Panc1 (cell line): ENCODE results near the gene SLIT1. TPM values are rescaled to one million over a fixed set of nuclear protein-coding genes. Genes with fewer than 3 reads are reported as not detected.

ENCODE experiments used
- ATAC-seq: fragments of 200-7000 bp; cut with Tn5 transposase; 2 replicates; pipeline ENCODE4 v1.9.1; 2020; ENCODE audit warnings: mild to moderate bottlenecking, moderate library complexity
- BruUV-seq: library from RNA; stranded (reverse); fragments of 400-500 nt; replicated peaks from 2 replicates; lab custom pipeline; 2021; lab: Mats Ljungman, UMichigan
- CTCF ChIA-PET: fragments of 300-600 bp; sonication (Branson Sonifier 250); formaldehyde crosslinking; loops from one replicate; lab custom pipeline; 2022; ENCODE audit warnings: antibody characterized with exemption; lab: Charles Lee
- POLR2A ChIA-PET: fragments of 300-600 bp; sonication (Branson Sonifier 250); formaldehyde crosslinking; loops from one replicate; lab custom pipeline; 2022; ENCODE audit warnings: antibody characterized with exemption; lab: Charles Lee
- DNase-seq: peaks from one replicate; pipeline ENCODE4 v3.0.0-alpha.2; 2010; ENCODE audit warnings: low read depth, low spot score
- H3K27ac ChIP-seq: 2 replicates; pipeline ENCODE4 v1.5.1; 2011; ENCODE audit warnings: mild to moderate bottlenecking, low read length, inconsistent platforms
- H3K27me3 ChIP-seq: fragments of 200-500 bp; sonication (Bioruptor generic); 2 replicates; pipeline ENCODE4 v1.6.0; 2014; ENCODE audit warnings: low read length, inconsistent platforms; ENCODE audit not compliant: control insufficient read depth, insufficient read depth
- H3K36me3 ChIP-seq: fragments of 200-500 bp; sonication (Bioruptor generic); 2 replicates; pipeline ENCODE4 v1.5.1; 2014; ENCODE audit warnings: inconsistent platforms, mild to moderate bottlenecking, low read length, moderate library complexity; ENCODE audit not compliant: control insufficient read depth, insufficient read depth
- H3K4me1 ChIP-seq: 2 replicates; pipeline ENCODE4 v1.5.1; 2011; ENCODE audit warnings: inconsistent platforms, mild to moderate bottlenecking, low read length, moderate library complexity; ENCODE audit not compliant: control insufficient read depth, insufficient read depth
- H3K4me3 ChIP-seq, 2 experiments: 2 replicates each; pipeline ENCODE4 v1.5.1; 2011 to 2012; ENCODE audit warnings: low read depth in 2 of 2, low read length in 2 of 2, mild to moderate bottlenecking in 2 of 2, inconsistent platforms in 1 of 2, moderate library complexity in 1 of 2
- H3K9me3 ChIP-seq: fragments of 200-500 bp; sonication (Bioruptor generic); 2 replicates; pipeline ENCODE4 v1.5.1; 2014; ENCODE audit warnings: low read depth, mild to moderate bottlenecking, inconsistent platforms, low read length, moderate library complexity; ENCODE audit not compliant: control insufficient read depth, insufficient read depth
- POLR2AphosphoS5 ChIP-seq: IDR thresholded peaks from 2 replicates; pipeline ENCODE4 v1.6.1; 2012; ENCODE audit warnings: mild to moderate bottlenecking, low read depth, low read length, moderate library complexity
- REST ChIP-seq, 2 experiments: IDR thresholded peaks; 2 replicates each; pipeline ENCODE4 v1.6.1; 2011 to 2012; ENCODE audit warnings: low read depth in 2 of 2, control low read depth in 1 of 2, low read length in 1 of 2, mild to moderate bottlenecking in 1 of 2, moderate library complexity in 1 of 2; ENCODE audit not compliant: insufficient read depth in 1 of 2
- SIN3A ChIP-seq: IDR thresholded peaks from 2 replicates; pipeline ENCODE4 v1.6.1; 2012; ENCODE audit warnings: low read depth, mild to moderate bottlenecking, low read length, moderate library complexity, borderline replicate concordance; ENCODE audit not compliant: insufficient read depth
- TCF7L2 ChIP-seq: IDR thresholded peaks from 2 replicates; pipeline ENCODE4 v1.6.1; 2011; ENCODE audit warnings: mild to moderate bottlenecking, low read depth, low read length, inconsistent platforms
- in situ Hi-C: cut with HindIII; loops from 2 replicates; pipeline ENCODE4 v1.10.0; 2016; ENCODE audit warnings: low sequenced_read_pairs, low pct_unique_long_range_greater_than_20kb
- intact Hi-C: fragments of 100-400 bp; cut with micrococcal nuclease; formaldehyde crosslinking; loops from one replicate; pipeline ENCODE4 v1.10.0; 2022; ENCODE audit not compliant: unreplicated experiment
- total RNA-seq: library from RNA; stranded (reverse); gene quantifications from one replicate; pipeline ENCODE4 v1.2.1, GENCODE V29; 2021; ENCODE audit not compliant: unreplicated experiment
- TF ChIP-seq, protein P1 (sequence below): fragments of 450-650 bp; IDR thresholded peaks from 2 replicates; pipeline ENCODE4 v1.5.1; 2017; ENCODE audit warnings: mild to moderate bottlenecking

The SLIT1 gene
- total RNA-seq, 1 experiment from 2014 or later: 2.6 TPM

GRCh38 chr10:97057491-97058235 lies 128.1 kb downstream of the SLIT1 start:
- in situ Hi-C loops (no loop called here), intact Hi-C loops (no loop called here)
- no peaks in the 10 kb centered on the region for H3K4me1 ChIP-seq
- no peaks in the 10 kb centered on the region for H3K9me3 ChIP-seq
- H3K27ac ChIP-seq: no peak overlapping the region
- DNase-seq (no peak), ATAC-seq (no peak)
- peaks cover 14% of the 10 kb centered on the region for H3K27me3 ChIP-seq
- no peak for TF ChIP-seq REST (IDR thresholded peaks at IDR 0.05; ENCODE audit: insufficient read depth in 1 of 2, low read depth in 2 of 2, low read length in 1 of 2)
- H3K36me3 ChIP-seq: no peaks in the 10 kb centered on the region
- ChIA-PET CTCF (interaction anchor here (1.1 kb wide), 1 partner anchor 153 kb away, joined by 3 read pairs; no protein-coding TSS in a partner anchor), POLR2A (no interaction called here)
- no peak overlapping the region for H3K4me3 ChIP-seq
- no TSS peak for BruUV-seq

DNA sequence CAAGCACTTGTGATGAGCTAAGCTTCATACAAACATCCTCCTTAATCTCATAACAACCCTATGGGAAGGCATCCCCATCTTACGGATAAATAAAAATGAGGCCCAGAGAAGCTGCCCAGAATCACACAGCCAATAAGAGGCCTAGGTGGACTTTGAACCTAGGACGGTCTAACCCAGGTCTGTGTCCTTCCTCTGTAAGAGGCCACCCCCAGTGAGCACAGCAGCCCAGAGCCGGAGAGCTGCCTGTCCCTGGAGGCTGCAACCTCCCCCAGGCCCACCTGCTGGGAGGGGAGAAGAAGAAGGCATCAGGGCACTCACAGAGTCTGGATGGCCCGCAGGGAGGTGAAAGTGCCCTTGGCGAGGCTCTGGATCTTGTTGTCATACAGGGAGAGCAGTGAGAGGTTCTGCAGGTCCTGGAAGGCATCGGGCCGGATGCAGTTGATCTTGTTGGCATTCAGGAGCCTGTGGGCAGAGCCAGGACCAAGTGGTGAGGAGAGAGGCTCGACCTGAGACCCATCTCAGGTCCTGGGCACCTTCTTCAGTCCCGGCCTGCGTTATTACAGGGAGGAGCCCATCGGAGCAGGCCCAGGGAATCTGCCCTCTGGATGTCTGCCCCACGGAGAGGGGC lies 129.6 kb downstream of the SLIT1 start:
- BruUV-seq: no TSS peak
- DNase-seq: no peak
- Histone ChIP-seq H3K4me3 (no peak overlapping the region), H3K36me3 (no peaks in the 10 kb centered on the region), H3K27ac (no peak overlapping the region), H3K9me3 (no peaks in the 10 kb centered on the region), H3K4me1 (no peaks in the 10 kb centered on the region), H3K27me3 (peaks cover 14% of the 10 kb centered on the region)
- TF ChIP-seq POLR2AphosphoS5: no peak
- TF ChIP-seq SIN3A: no peak
- TF ChIP-seq, protein P1, sequence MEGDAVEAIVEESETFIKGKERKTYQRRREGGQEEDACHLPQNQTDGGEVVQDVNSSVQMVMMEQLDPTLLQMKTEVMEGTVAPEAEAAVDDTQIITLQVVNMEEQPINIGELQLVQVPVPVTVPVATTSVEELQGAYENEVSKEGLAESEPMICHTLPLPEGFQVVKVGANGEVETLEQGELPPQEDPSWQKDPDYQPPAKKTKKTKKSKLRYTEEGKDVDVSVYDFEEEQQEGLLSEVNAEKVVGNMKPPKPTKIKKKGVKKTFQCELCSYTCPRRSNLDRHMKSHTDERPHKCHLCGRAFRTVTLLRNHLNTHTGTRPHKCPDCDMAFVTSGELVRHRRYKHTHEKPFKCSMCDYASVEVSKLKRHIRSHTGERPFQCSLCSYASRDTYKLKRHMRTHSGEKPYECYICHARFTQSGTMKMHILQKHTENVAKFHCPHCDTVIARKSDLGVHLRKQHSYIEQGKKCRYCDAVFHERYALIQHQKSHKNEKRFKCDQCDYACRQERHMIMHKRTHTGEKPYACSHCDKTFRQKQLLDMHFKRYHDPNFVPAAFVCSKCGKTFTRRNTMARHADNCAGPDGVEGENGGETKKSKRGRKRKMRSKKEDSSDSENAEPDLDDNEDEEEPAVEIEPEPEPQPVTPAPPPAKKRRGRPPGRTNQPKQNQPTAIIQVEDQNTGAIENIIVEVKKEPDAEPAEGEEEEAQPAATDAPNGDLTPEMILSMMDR: no peak
- TF ChIP-seq REST (IDR thresholded peaks at IDR 0.05; ENCODE audit: insufficient read depth in 1 of 2, low read depth in 2 of 2, low read length in 1 of 2): no peak
- no peak for TF ChIP-seq TCF7L2
- intact Hi-C loops (no loop called here), in situ Hi-C loops (no loop called here)
- no peak for ATAC-seq
- ChIA-PET POLR2A (no interaction called here), CTCF (interaction anchor here (1.1 kb wide), 1 partner anchor 154 kb away, joined by 3 read pairs; no protein-coding TSS in a partner anchor)
